HG02610 (cell line): ENCODE measurements around the gene STARD13.
A peak's percentile ranks its signal among the peaks of the same experiment; 100 is the strongest.

Experiments used
- ATAC-seq: cut with Tn5 transposase; IDR thresholded peaks from one replicate; pipeline ENCODE4 v1.9.1; 2021; ENCODE audit warnings: mild to moderate bottlenecking, moderate library complexity; ENCODE audit not compliant: unreplicated experiment

The STARD13 gene

GRCh38 chr13:33310245-33311038, 24.9 kb upstream of the STARD13 start:
- no peak for ATAC-seq

- ATAC-seq = no peak
Observed at GRCh38 chr13:33308863-33309262, 23.3 kb upstream of the STARD13 start.

GRCh38 chr13:33307843-33308242, 22.3 kb upstream of the STARD13 start:
- ATAC-seq = no peak

- ATAC-seq = no peak
Observed at GRCh38 chr13:33303855-33304597, 18.5 kb upstream of the STARD13 start.

GRCh38 chr13:33299626-33300025, 14.1 kb upstream of the STARD13 start:
- no peak for ATAC-seq

GRCh38 chr13:33296793-33297425, 11.4 kb upstream of the STARD13 start:
- no peak for ATAC-seq

- ATAC-seq = no peak
Observed at GRCh38 chr13:33292712-33293111, 7.2 kb upstream of the STARD13 start.

GRCh38 chr13:33290421-33290965, 4.9 kb upstream of the STARD13 start:
- ATAC-seq = no peak

- no peak for ATAC-seq
Observed at GRCh38 chr13:33289966-33290365, 4.4 kb upstream of the STARD13 start.

- no peak for ATAC-seq
Observed at GRCh38 chr13:33287142-33287882, 1.8 kb upstream of the STARD13 start.

GRCh38 chr13:33286128-33286527, 573 bp upstream of the STARD13 start:
- ATAC-seq = no peak

- peak; percentile 27 for ATAC-seq
Observed at GRCh38 chr13:33284916-33285315, 639 bp downstream of the STARD13 start.

GRCh38 chr13:33284031-33284430, 1.5 kb downstream of the STARD13 start:
- no peak for ATAC-seq

GRCh38 chr13:33283195-33283911, 2.2 kb downstream of the STARD13 start:
- no peak for ATAC-seq

GRCh38 chr13:33281951-33282595, 3.5 kb downstream of the STARD13 start:
- ATAC-seq = no peak

GRCh38 chr13:33280923-33281322, 4.6 kb downstream of the STARD13 start:
- no peak for ATAC-seq

GRCh38 chr13:33280279-33280905, 5.2 kb downstream of the STARD13 start:
- ATAC-seq = no peak

- ATAC-seq = no peak
Observed at GRCh38 chr13:33279414-33280278, 5.9 kb downstream of the STARD13 start.
